ENCODE results near the gene STARD13.

STARD13 gene

DNA sequence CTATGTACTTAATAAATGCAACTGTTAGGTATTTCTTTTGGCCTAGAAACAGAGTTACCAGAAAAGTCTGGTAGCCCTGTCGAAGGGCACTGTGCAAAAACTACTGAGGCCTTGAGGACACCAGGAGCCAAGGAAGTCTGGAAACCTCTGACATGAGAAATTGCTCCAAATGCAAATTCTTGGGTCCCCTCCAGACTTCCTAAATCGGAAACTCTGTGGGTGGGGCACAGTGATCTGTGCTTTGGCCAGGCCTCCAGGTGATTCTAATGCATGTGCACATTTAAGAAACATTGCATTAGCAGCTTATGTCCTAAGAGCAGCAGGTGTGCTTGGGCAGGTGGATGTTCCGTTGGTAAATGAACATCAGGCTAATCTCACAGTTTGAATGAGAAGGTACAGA lies 50.0 kb downstream of the STARD13 start:
- ATAC-seq = no peak
- H3K27ac Mint-ChIP-seq = no peak overlapping the region
- peaks cover 6% of the 10 kb centered on the region for H3K36me3 Mint-ChIP-seq
- H3K4me1 Mint-ChIP-seq = no peaks in the 10 kb centered on the region
- H3K4me3 Mint-ChIP-seq = no peak overlapping the region
- peaks cover 16% of the 10 kb centered on the region for H3K27me3 Mint-ChIP-seq
- H3K9me3 Mint-ChIP-seq = peaks cover 11% of the 10 kb centered on the region

DNA sequence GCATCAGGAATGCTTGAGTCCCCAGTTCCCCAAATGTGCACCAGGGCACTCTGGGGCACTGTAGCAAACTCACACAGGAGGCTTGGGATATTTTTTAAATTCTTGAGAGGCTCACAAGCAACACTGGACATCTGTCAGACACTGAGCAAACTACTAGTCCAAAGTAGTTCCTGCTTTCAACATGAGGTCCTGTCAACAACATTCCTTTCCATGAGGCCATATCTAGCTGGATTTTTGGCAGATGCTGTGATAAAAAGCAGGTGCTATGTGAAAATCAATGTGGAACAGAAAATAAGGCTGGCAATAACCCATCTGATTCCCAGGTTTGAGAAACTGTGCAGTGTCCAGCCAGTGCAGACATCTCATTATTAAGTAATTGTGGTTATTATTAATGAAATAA lies 50.5 kb downstream of the STARD13 start:
- peaks cover 11% of the 10 kb centered on the region for H3K9me3 Mint-ChIP-seq
- no peak for ATAC-seq
- H3K4me3 Mint-ChIP-seq = no peak overlapping the region
- H3K27me3 Mint-ChIP-seq = peaks cover 16% of the 10 kb centered on the region
- H3K4me1 Mint-ChIP-seq = no peaks in the 10 kb centered on the region
- peaks cover 6% of the 10 kb centered on the region for H3K36me3 Mint-ChIP-seq
- H3K27ac Mint-ChIP-seq = no peak overlapping the region

DNA sequence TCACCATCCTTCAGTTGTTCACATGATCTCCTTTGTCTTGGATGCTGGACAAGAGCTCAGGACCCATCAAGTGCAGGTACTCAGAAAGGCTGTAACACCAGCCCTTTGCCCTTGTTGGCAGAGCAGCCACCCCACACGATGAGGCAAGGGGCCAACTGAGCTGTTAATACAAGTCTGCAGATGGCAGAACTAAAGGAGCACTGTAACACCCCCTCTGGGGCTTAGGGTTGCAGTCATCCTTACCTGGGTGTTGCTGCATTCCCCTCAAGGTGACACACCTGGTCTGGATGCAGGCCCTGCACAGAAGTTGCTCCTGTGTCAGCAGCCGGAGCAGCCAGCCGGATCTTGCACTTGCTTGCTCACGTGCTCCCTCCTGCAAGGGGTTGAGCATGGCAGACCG lies 52.0 kb downstream of the STARD13 start:
- H3K36me3 Mint-ChIP-seq = peaks cover 6% of the 10 kb centered on the region
- H3K27me3 Mint-ChIP-seq = peaks cover 16% of the 10 kb centered on the region
- ATAC-seq = no peak
- peaks cover 11% of the 10 kb centered on the region for H3K9me3 Mint-ChIP-seq
- H3K4me1 Mint-ChIP-seq = peaks cover 5% of the 10 kb centered on the region
- H3K4me3 Mint-ChIP-seq = no peak overlapping the region
- H3K27ac Mint-ChIP-seq = no peak overlapping the region

DNA sequence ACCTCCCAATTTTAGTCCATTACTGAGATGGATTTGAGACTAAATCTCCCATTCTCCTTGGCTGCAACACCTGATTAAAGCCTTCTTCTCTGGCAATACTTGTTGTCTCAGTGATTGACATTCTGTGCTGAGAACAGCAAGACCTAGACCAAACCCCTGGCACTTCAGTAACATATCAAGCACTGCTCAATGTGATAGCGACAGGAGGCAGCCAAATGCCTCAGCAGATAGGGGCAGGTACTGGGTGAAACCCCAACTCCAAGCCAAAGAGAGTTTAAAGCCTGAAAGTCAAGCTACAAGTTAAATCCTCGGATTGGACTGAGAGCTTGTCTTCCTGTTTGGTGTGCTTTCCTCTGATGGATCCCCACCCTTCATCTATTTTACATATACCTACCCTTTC lies 52.7 kb downstream of the STARD13 start:
- ATAC-seq = no peak
- Mint-ChIP-seq H3K4me1 (peaks cover 5% of the 10 kb centered on the region), H3K27me3 (peaks cover 19% of the 10 kb centered on the region), H3K36me3 (peaks cover 6% of the 10 kb centered on the region), H3K4me3 (no peak overlapping the region), H3K27ac (no peak overlapping the region), H3K9me3 (peaks cover 11% of the 10 kb centered on the region)

DNA sequence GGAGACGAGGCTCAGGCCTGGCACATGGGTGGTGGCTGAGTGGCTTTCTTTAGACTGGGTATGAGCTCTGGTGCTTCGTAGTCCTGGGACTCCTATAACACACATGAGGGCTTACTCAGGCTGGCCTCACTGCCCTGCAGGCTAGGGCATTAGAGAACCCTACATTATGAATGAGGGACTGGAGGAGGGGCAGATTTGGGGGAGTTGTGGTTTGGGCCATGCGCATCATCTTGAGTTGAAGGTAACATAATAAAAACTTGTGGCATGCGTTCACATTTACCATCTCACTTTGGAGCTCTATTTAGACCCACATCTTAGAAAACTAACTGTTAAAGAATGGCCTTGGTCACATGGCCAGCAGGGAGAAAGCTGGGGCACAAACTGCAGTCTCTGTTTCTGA lies 54.2 kb downstream of the STARD13 start:
- Mint-ChIP-seq H3K27ac (no peak overlapping the region), H3K4me3 (no peak overlapping the region), H3K4me1 (peaks cover 5% of the 10 kb centered on the region), H3K27me3 (peaks cover 25% of the 10 kb centered on the region), H3K9me3 (peaks cover 11% of the 10 kb centered on the region), H3K36me3 (peaks cover 6% of the 10 kb centered on the region)
- ATAC-seq = no peak

DNA sequence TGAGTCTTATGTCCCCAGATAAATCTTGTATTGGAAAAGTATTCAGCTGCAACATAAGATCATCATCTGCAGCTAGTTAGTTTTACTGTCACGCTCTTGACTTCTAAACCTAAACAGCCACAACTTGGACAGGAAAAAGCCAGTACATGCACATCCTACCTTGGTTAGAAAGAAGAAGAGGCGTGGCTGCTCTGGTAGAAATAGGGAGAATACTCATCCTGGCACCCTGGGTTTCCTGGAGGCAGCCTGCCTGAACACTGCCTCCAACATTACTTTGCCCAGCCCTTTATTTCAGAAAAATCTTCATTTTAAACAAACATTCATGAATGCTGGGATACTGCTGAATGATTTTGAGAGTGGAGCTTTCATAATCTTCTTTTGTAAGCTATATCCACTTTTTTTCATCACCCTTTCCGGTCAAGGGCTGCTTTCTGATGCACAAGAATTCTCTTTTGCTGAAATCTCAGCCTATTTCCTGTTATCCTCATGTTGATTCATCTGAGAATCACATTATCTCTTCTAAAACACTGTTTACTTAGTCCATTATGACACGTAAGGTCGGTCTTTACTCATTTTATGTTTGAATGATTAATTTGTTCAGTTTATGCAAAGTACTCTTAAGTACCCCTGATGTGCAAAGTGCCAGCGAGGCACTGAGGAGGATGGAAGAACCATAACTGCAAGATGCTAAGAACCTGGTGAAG lies 55.2 kb downstream of the STARD13 start:
- ATAC-seq = no peak
- Mint-ChIP-seq H3K27ac (no peak overlapping the region), H3K36me3 (peaks cover 6% of the 10 kb centered on the region), H3K4me3 (no peak overlapping the region), H3K27me3 (peaks cover 25% of the 10 kb centered on the region), H3K9me3 (peaks cover 11% of the 10 kb centered on the region), H3K4me1 (peaks cover 5% of the 10 kb centered on the region)

DNA sequence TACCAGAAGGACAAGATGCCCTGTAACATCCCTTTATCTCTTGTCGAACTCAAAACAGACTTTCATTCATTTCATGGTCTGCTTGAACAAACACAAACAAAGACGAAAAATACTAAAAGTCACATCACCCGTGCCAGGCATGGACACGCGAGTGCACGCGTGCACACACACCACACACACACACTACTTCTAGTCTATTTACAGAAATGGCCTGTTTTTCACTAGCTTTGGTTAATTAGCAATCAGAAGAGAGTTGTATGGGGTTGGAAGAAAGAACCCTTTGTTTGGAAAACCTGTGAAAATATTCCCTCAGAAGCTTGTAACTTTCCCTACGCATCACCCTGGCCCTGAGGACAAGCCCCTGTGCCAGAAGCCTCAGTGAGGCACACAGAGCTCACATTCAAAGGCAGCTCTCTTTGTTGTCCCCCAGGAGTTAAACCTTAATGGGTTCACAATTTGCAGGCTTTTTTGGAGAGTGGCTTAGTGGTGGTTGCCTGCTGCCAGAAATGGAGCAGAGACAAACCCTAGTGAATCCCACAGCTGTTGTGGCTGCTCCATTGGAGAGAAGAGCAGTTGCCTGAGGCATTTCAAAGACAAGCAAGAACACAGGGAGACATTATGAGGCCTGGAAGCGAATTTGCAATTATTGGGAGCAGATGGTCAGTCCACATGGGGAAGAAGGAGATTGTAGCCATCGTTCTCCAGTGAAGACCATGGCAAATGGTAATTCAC lies 55.9 kb downstream of the STARD13 start:
- H3K4me3 Mint-ChIP-seq = no peak overlapping the region
- peaks cover 11% of the 10 kb centered on the region for H3K9me3 Mint-ChIP-seq
- peaks cover 25% of the 10 kb centered on the region for H3K27me3 Mint-ChIP-seq
- ATAC-seq = no peak
- H3K36me3 Mint-ChIP-seq = peaks cover 6% of the 10 kb centered on the region
- no peak overlapping the region for H3K27ac Mint-ChIP-seq
- peaks cover 5% of the 10 kb centered on the region for H3K4me1 Mint-ChIP-seq

DNA sequence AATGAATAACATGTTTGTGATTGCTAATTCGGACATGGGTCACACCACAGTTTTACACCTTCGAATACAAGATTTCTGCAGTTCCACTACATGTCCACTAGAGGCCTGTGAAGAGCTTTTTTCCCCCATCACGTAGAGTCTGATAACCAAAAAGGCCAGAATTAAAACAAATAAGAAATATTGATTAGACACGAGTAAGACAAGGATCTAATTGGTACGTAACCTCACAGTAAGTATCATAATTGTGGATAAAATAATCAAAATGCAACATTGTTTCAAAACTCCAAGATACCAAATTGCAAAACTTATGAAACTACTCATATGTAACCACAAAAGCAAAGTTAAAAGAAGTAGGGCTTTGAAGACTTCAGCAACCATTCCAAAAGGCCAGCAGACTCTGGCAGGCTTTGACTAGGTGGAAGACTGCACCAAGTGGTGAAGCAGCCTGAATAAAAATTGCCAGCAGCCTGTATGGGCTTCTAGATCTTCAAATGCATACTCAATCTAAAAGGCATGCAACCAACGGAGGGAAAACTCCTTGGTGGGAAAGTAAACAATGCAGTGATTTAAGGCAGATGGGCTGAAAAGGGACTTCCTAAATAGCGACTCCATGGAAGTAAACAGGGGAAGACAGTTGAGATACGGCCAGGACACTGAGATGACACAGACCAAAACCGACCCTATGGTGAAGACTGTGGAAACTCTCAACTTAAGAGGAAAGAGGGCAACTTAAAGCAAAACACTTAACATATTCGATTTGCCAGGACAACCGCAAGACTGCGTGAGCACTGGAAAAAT lies 56.7 kb downstream of the STARD13 start:
- H3K27me3 Mint-ChIP-seq = peaks cover 25% of the 10 kb centered on the region
- H3K36me3 Mint-ChIP-seq = peaks cover 6% of the 10 kb centered on the region
- H3K27ac Mint-ChIP-seq = no peak overlapping the region
- no peak for ATAC-seq
- H3K9me3 Mint-ChIP-seq = peaks cover 11% of the 10 kb centered on the region
- H3K4me1 Mint-ChIP-seq = peaks cover 5% of the 10 kb centered on the region
- no peak overlapping the region for H3K4me3 Mint-ChIP-seq

DNA sequence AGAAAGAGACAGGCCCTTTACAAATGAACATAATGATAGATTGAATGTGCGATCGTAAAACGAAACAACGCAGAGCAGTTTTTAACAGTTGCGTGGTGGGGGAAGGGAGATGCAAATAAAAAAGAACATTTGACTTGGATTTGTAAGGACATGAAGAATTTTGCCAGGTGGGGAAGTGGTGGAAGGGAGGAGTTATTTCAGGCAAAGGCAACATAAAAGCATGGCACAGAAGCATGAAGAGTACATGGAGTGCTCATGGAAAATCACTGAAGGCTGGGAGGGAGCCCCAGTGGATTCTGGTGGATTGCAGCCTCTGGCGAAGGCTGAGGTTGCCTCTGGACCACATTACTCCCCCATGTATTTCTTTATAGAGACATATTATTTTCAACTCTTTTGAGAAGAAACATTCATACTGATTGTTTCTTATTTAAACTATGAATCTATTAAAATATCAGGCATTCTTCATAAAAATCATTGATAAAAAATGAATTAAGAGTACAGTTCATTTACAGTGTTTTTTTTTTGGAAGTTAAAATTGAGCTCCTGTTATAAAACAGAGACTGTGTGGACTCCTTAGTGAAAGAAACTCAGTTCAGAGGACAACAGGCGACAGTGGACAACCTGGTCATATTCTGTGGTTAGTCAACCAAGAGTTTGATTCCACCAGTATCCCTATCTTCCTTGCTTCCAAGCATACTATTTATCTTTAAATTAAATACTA lies 57.5 kb downstream of the STARD13 start:
- Mint-ChIP-seq H3K4me3 (no peak overlapping the region), H3K9me3 (peaks cover 6% of the 10 kb centered on the region)
- no peak for ATAC-seq

DNA sequence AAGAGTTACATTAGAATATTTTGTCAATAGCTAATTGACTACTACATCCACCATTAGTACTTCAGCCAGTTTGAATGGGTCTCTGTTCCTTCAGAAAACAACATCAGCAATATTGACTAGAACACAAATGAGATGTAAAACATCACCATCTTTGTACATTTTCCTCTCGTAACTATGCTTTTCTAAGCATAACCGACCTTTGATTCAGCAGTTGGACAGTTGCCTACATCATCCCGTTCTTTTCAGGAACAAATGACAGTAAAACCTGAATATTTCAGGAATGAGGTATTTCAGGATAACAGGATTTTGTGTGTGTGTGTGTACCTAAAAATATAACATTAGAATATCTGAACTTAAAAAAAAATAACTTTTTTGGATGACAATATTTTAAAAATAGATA lies 60.9 kb downstream of the STARD13 start:
- H3K36me3 Mint-ChIP-seq = no peaks in the 10 kb centered on the region
- H3K4me3 Mint-ChIP-seq = no peak overlapping the region
- H3K4me1 Mint-ChIP-seq = peaks cover 5% of the 10 kb centered on the region
- no peaks in the 10 kb centered on the region for H3K9me3 Mint-ChIP-seq
- H3K27ac Mint-ChIP-seq = no peak overlapping the region
- peaks cover 8% of the 10 kb centered on the region for H3K27me3 Mint-ChIP-seq
- no peak for ATAC-seq

More for the DNA sequence above, 57.5 kb downstream of the STARD13 start:
- peaks cover 5% of the 10 kb centered on the region for H3K4me1 Mint-ChIP-seq
- H3K27ac Mint-ChIP-seq = no peak overlapping the region
- peaks cover 25% of the 10 kb centered on the region for H3K27me3 Mint-ChIP-seq
- peaks cover 6% of the 10 kb centered on the region for H3K36me3 Mint-ChIP-seq

DNA sequence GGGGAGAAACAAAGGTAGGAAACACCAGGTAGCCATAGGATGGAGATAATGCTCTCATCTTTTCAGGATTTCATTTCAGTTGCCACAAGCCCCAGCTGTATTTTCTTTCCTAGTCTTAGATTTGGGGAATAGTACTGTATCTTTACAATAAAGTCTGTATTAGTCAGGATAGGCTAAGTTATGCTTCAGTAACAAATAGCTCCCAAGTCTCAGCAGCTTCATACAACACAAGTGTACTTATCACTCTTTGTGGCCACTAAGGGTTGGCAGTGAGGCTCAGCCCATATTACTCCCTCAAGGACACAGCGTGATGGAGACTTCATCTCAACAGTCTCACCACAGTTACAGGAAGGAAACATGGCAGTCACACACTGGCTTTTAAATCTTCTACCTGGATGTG lies 61.4 kb downstream of the STARD13 start:
- Mint-ChIP-seq H3K27ac (no peak overlapping the region), H3K4me1 (peaks cover 5% of the 10 kb centered on the region), H3K9me3 (no peaks in the 10 kb centered on the region), H3K27me3 (peaks cover 8% of the 10 kb centered on the region), H3K4me3 (no peak overlapping the region), H3K36me3 (no peaks in the 10 kb centered on the region)
- ATAC-seq = no peak

DNA sequence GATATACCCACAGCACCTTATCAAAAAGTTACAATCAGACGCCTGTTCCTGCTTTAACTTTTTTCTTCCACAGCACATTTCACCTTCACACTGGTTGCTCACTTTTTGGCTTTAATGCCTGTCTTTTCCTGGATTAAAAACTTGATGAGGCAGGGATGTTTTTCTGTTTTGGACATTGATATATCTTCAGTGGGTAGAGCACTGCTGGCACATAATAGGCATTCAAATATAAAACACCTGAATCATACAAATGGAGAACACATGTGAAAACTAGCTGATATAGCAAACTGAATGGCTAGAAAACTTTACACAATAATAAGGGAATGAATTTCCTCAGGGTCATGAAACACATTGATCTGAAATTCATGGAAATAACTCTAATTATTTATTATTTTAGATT lies 65.6 kb downstream of the STARD13 start:
- Mint-ChIP-seq H3K4me1 (no peaks in the 10 kb centered on the region), H3K36me3 (no peaks in the 10 kb centered on the region), H3K9me3 (no peaks in the 10 kb centered on the region), H3K4me3 (no peak overlapping the region), H3K27ac (no peak overlapping the region), H3K27me3 (no peaks in the 10 kb centered on the region)
- ATAC-seq = no peak

DNA sequence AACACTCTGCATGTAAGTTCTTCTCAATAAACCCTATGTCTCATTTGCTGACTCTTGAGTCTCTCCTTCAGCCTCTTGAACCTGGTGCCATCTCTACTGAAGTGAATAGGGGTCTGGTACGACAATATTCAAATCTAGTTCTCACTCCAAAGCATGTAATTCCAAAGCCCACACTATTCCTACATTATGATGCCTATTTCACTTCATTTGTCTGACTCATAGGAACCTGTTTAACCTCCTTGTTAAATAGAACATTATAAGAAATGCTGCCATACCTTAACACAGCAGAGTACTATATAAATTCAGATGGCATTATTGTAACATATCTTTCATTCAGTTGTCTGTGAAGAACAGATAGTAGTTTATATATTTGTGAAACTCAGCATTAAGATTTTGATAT lies 67.1 kb downstream of the STARD13 start:
- Mint-ChIP-seq H3K27me3 (peaks cover 2% of the 10 kb centered on the region), H3K27ac (no peak overlapping the region), H3K36me3 (no peaks in the 10 kb centered on the region), H3K4me3 (no peak overlapping the region), H3K4me1 (no peaks in the 10 kb centered on the region), H3K9me3 (no peaks in the 10 kb centered on the region)
- ATAC-seq = no peak

DNA sequence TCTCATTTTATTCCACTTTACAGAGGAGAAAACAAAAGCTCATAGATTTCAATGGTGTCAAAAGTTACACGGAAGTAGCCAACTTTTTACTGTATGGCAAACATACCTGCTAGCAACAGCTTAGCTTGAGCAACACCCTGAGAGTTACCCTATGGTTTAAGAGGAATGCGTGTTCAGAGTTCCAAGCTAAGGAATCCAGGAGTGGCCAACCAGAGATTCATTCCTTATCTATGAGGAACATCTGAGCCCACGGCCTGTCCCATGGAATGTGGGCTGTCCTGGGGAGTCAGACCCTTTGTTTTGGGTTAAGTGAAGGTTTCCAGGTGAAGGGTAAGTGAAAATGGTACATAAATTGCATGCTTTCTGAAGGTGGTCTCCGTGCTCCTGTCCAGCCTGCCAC lies 67.5 kb downstream of the STARD13 start:
- H3K9me3 Mint-ChIP-seq = no peaks in the 10 kb centered on the region
- H3K36me3 Mint-ChIP-seq = no peaks in the 10 kb centered on the region
- no peak for ATAC-seq
- peaks cover 6% of the 10 kb centered on the region for H3K27me3 Mint-ChIP-seq
- H3K27ac Mint-ChIP-seq = no peak overlapping the region
- H3K4me3 Mint-ChIP-seq = no peak overlapping the region
- no peaks in the 10 kb centered on the region for H3K4me1 Mint-ChIP-seq

DNA sequence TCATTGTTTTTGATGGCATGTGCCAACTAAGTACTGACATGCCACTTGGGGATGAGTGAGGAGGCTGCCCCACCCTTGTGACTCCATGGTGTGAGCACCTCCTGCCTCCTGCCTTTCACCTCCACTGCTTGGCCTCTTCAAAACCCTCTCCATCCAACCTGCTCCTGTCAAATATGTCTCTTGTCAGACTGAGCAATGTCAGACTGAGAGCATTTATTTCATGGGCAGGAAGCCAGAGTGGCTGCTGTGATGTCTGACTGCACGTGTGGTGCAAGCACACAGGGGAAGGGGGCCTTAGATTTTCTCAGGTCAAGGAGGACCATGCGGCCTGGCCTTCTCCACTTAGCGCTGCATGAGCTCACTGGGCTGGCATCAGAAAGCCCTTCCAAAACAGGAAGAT lies 68.3 kb downstream of the STARD13 start:
- Mint-ChIP-seq H3K4me1 (no peaks in the 10 kb centered on the region), H3K27ac (no peak overlapping the region), H3K9me3 (no peaks in the 10 kb centered on the region), H3K27me3 (peaks cover 9% of the 10 kb centered on the region), H3K36me3 (no peaks in the 10 kb centered on the region), H3K4me3 (no peak overlapping the region)
- ATAC-seq = no peak
